Measurements from ENCODE around the gene FABP6.

DNA sequence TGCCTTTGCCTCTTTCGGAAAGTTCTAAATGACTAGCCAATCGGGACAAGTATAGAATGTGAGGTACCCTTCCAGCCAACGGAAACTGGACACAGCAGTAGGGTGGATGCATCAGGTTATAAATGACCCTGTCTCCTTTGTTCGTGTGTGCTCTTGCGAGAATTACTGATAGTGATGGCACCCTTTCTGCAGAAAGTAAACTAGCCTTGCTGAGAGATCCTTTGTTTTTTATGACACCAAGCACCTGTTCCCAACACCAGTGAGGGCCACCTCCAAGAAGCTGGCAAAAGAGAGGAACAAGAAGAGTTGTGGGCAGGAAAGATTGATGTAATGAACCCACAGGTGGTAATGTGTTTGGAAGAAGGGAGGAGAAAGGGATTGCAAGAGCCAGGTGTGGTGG is 42.8 kb upstream of the FABP6 start:
- TF ChIP-seq CTCF (IDR thresholded peaks at IDR 0.05; ENCODE audit: poor library complexity) = no peak
- no peak for TF ChIP-seq EZH2 (IDR thresholded peaks at IDR 0.05; ENCODE audit: borderline replicate concordance)
- TF ChIP-seq EZH2phosphoT487 (IDR thresholded peaks at IDR 0.05; ENCODE audit: low read depth, severe bottlenecking, unreplicated experiment) = no peak
